GM21786 (cell line): ENCODE data around the gene BBS12.

ENCODE experiments used
- ATAC-seq: cut with Tn5 transposase; IDR thresholded peaks from one replicate; pipeline ENCODE4 v1.9.1; 2021; ENCODE audit not compliant: unreplicated experiment

Gene BBS12

DNA sequence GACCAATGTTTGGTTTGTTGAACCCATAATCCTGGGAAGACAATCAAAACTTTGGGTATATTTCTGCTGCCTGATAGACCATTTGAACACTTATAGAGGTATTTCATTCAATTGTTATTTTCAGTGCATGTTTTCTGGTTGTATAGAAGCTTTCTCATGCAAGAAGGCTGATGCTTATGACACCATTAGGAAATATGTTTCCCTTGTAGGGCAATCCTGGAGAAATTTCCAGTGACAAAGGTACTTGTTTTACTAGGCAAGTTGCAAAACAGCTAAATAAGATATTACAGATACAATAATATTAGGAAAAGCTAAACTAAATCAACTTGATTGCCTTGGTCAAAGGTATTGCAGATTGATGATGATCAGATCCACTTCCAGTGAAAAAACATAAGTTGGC, 61.3 kb downstream of the BBS12 start:
- no peak for ATAC-seq
